GM19193 (cell line): ENCODE data around the gene ART3.

Experiments
- POLR2A ChIP-seq: IDR thresholded peaks from 4 replicates; pipeline ENCODE4 v1.6.1; 2011; ENCODE audit not compliant: insufficient read depth, insufficient read length; ENCODE audit errors: extremely low read depth

ART3 gene, protein sequence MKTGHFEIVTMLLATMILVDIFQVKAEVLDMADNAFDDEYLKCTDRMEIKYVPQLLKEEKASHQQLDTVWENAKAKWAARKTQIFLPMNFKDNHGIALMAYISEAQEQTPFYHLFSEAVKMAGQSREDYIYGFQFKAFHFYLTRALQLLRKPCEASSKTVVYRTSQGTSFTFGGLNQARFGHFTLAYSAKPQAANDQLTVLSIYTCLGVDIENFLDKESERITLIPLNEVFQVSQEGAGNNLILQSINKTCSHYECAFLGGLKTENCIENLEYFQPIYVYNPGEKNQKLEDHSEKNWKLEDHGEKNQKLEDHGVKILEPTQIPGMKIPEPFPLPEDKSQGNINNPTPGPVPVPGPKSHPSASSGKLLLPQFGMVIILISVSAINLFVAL

DNA sequence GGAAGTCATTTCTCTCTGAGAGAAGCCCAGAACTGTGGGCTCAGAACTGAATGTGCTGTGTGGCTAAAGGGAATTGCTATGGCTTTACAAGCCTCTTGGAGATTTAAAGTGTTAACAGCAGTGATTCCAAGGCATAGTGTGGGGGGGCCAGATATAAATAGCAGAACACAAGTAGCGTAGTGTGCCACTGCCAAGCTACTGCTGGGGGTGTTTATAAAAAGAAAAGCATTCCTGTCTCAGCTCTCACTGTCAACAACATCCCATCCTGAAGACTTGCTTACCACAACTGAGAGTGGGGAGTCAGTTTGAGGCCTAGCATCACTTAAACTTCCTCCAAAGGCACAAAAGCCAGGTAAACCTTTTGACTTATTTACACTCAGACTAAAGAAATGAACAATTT, at the start of gene ART3:
Gene ART3 (plus strand): TSS at position 242 of the 400 bp plus-strand sequence. CDS start 1,181 bp downstream, outside the sequence.
- TF ChIP-seq POLR2A, result no peak

DNA sequence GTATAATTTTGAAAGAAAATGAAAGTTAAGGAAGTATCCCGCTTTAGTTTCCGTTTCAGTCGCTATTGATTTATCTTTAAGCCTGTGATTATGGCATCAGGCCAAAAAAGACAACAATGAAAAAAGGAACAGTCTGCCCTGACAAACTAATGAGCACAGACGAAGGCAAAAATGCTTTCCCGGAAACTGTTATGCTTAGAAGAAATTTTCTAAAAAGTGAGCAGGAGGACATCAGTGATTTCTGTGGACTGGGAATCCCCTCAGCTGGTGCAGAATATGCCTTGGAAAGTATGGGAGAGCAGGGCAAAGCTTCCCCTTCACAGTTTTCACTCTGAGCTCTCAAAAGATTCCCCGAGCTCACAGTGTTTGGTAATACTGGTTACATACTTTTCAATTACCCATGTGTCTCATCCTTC, 46.2 kb upstream of the ART3 start:
- TF ChIP-seq POLR2A, result no peak

DNA sequence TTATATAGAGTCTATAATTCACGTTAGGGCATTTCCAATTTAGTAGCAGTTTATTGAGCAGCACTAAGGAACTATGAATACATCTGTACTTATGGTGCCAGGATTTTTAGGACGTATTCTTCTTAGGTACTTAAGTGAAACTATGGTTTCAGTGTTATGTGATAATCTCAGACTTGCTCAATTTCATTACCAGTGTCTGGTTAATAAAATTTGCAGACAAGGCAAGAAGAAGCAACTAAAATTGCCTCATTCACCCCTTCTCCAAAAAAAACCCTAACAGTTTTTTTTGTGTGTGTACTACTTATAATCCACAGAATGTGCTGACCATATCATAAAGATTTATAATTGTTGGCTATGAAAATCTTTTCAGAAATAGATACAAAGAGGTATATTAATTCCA, 45.2 kb upstream of the ART3 start:
- TF ChIP-seq POLR2A, result no peak

DNA sequence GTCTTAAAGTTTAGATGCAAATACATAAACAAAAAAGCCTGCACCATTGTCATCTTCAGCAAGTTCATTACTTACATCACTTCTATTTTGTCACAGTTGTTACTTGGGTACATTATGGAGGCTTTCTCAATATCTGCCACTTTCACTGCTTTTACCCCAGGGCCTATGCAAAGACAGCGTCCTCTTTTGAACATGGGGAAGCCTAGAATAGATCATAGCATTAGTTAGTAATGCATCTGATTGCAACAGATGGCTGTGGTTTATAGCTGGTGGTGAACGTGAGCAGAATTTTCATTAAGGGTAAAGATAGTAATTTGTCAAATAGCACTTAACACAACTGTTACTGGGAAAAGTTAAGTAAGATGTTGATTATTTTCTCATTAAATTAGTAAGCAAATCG, 39.4 kb upstream of the ART3 start:
- TF ChIP-seq POLR2A, result no peak

DNA sequence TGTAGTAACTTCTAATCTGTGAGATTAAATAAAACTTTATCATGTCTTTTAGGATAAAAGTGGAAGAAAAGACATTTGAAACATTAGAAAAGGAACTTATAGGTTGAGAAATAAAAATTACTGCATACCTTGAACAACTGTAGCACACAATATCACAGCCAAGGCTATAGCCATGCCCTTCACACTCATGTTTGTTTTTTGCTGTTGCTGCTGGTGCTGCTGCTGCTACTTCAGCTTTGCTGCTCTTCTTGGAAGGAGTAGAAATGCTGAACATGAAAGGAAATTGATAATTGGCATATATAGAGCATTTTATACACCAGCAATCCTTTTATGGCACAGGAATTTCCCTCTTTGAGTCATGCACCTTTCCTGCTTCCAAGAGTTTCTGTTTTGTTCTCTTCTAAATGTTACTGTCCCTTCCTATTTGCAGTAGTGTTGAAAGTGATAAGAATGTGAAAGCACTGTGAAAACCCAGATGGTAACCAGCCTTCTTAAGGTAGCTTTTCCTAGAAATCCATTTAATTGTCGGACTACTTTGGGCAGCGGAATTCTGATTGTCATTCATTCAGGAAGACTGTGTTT, 38.6 kb upstream of the ART3 start, which contains the start of gene CXCL11:
Gene CXCL11 (minus strand): TSS at position 272 of the 582 bp plus-strand sequence. CDS start 83 bp downstream, at position 189.
- TF ChIP-seq POLR2A, result no peak

DNA sequence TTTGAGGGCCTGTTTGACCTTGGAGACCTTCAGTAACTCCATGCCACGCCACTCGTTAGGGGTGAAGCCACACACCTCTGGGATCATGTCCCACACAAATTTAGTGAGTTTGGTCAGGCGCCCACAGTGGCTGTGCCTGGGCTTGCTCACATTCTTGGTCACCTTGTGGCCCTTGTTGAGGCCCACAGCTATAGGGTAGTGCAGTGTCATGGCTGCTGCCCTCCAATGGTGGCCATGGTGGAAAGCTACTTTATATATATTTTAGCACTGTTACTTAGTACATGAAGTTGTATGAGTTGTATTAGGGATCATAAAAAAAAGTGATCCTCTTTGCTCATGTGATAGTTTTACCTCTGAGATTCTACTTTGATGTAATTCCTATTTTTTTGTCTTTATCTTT, 37.7 kb upstream of the ART3 start:
- TF ChIP-seq POLR2A, result no peak

DNA sequence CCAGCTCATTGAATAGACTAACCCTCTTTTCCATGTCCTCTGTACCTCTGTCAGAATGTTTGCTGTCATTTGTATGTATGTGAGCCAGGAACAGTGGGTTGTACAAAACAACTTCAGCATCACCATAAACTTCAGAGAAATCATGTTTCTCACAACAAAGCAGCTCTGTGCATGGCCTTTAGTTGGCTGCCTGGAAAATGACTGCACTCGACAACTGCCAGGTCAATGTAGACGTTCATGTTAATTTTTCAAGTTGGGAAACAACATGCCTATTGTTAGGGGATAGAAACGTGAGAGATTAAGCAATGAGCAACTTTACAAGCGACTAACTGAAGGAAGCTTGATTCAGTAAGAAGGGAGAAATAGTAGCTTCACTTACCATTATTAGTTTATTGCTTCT, 20.8 kb upstream of the ART3 start:
- TF ChIP-seq POLR2A, result no peak

DNA sequence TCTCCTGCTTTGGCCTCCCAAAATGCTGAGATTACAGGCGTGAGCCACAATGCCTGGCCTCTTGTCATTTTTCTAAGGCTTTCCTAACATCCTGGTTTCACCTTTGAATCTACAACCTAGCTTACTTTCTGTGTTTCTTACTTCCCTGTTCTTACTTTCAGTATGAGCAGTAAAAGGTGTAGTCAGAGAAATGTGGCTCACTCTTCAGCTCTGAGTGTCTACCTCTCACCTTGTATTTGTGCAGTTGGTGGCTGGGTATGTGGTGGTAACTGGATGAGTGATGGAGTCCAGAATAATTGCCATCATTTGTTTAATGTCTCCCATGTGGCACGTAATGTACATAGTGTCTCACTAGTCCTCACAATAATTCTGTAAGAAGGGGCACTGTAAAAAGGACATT, 19.5 kb upstream of the ART3 start:
- no peak for TF ChIP-seq POLR2A

DNA sequence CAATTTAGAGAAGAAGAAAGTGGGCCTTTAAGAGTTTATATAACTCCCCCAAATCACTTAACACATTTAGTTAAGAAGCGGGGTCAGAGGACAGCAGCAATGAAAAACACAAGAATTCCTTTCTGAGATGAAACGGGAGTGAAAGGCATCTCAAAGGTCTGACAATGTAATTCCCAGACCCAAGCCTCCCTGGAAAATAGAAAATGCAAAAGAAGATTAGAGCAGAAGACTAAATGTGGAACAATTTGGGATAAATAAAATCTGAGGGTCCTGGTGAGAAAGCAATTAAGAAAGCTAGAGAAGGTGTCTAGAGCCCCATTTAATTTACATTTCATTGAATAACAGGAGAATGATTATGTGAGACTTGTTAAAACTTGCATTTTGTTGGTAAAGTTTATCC, 19.1 kb upstream of the ART3 start:
- TF ChIP-seq POLR2A, result no peak

DNA sequence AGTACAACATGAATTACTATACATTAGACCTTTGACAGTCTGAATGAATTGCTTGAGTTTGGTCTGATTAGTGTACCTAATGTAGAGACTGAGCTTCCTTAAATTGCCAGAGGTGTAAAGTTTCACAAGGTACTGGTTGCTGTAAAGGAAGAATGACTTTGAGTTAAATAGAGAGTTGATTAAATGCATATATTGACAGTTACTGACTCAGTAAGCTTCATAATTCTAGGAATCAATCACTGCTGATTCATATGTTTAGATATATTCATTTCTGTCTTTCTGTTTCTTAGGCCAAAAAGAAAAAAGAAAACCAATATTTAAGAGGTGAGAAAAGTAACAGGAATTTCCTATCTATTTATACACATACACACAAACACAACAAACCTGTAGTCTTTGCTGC, 16.2 kb upstream of the ART3 start:
- no peak for TF ChIP-seq POLR2A

DNA sequence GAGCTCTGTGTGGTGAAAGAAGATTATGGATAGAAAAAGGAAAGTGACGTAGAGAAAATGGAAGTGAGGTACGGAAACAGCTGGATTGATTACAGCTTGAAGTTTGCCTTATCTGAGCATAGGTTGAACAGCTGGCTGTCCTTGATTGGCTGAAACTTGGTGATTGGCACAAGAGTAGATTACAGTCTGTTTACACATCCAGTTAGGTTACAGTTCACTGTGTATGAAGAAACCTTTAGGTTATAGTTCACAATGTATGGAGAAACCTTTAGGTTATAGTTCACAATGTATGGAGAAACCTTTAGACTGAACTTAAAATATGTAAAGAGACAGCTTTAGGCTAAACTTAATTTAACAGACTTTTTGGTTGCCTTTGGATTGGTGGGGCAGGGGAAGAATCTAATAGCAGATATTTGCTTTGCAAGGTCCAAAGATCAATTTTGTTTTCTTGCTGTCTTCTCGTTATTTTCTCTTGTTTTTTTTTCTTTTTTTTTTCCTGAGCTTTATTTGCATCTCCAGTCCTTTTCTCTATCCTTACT, 15.6 kb upstream of the ART3 start:
- TF ChIP-seq POLR2A, result no peak

DNA sequence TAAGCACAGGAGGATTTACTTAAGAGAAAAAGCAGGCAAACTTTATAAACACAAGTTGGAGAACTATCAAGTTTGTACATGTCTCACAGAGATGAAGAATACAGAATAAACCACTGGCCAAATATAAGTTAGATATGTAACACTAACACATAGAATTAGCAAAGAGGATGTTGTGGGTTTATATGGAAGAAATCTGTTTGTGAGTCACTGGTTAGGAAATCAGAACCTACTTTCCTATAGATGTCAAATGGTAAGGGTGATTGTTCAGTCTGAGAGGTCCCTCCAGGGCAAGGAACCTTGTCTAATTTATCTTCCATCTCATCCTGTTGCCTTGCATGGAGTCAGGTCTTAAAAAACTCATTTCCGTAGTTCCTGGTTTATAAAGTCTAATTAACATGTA, 14.8 kb upstream of the ART3 start:
- TF ChIP-seq POLR2A, result no peak

DNA sequence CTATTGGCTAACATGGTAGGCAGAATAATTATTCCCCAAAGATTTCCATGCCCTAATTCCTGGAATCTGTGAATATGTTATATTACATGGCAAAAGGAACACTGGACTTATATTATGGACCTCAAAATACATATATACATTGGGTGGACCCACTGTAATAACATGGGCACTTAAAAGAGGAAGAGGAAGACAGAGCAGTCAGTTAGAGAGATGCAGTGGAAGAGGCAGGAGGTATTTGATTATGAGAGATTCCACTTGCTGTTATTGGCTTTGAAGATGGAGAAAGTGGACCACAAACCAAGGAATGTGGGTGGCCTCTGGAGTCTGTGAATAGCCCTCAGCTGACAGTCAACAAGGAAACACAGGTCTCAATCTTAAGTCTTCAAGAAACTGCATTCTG, 14.0 kb upstream of the ART3 start:
- no peak for TF ChIP-seq POLR2A

DNA sequence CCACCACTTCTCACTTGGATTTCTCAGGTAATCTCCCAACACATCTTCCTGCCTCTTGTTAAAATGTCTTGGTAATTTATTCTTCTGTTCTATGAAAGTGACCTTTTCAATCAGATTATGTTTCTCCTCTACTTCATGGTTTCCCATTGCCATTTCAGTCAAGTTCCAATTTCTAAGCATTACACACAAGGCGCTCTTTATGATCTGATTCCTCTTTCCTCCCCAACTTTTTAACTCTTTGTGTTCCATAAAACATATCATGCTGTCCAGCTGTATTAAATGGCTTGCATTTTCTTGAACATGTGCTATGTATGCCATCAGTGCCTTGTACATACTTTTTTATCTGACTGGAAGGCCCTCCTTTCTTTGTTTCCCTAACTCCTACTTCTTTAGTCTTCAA, 13.1 kb upstream of the ART3 start:
- TF ChIP-seq POLR2A, result no peak

DNA sequence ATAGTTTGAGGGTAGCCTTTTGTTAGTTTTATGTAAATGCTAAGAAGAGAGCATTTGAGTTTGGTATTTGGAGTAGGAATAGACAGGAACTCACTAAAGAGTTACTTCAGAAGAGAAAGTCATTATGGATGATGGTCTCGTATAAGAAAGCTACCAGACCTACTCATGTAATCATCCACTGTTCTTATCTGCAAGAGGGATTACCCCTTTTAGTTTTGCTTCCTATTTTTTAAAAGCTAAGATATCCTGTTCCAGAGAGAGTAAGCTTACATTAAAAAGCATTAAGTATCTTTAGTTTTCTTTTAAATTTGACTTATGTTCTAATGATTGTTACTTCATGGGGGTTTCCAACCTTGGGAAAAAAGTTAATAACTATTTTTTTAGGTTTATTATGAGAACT, 12.5 kb upstream of the ART3 start:
- TF ChIP-seq POLR2A, result no peak

DNA sequence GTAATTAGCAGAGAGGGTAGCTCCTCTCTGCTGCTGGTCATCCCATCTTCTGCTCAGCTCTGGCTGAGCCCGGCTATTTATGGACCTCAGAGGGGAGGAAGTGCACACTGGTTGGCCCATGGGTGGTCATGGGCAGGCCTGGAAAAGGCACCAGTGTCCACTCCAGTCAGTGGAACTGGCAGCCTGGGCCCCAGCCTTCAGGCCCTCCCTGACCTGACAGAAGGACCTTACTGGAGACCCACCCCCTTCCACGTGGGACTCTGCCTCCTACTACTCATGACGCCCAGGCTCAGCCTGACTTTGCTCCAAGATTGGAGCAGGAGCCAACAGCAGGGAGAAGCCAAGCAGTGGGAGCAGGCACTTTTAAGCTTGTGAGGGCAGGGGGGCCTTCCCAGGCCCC, 8.0 kb upstream of the ART3 start:
- TF ChIP-seq POLR2A, result no peak
